ENCODE measurements around the gene MEGF11.

GRCh38 chr15:66291816-66292570 is 38.4 kb upstream of the MEGF11 start:
- TF ChIP-seq CTCF (conservative IDR thresholded peaks at IDR 0.05; ENCODE audit: low read depth, low read length) (no peak), EZH2 (IDR thresholded peaks at IDR 0.05; ENCODE audit: low read length, unreplicated experiment) (no peak)
